GM23248 (cell line): Measurements from ENCODE around the gene SUSD2.

ENCODE experiments used
- EZH2 ChIP-seq: fragments of 200-600 bp; sonication (generic); IDR thresholded peaks from 2 replicates; pipeline ENCODE4 v1.6.1; 2018; ENCODE audit warnings: antibody characterized with exemption, mild to moderate bottlenecking; ENCODE audit not compliant: insufficient read depth, poor library complexity, severe bottlenecking
- EZH2phosphoT487 ChIP-seq: fragments of 200-600 bp; sonication (generic); IDR thresholded peaks from 2 replicates; pipeline ENCODE4 v1.6.1; 2018; ENCODE audit warnings: antibody characterized with exemption, moderate library complexity, mild to moderate bottlenecking, low read depth; ENCODE audit not compliant: insufficient read depth

DNA sequence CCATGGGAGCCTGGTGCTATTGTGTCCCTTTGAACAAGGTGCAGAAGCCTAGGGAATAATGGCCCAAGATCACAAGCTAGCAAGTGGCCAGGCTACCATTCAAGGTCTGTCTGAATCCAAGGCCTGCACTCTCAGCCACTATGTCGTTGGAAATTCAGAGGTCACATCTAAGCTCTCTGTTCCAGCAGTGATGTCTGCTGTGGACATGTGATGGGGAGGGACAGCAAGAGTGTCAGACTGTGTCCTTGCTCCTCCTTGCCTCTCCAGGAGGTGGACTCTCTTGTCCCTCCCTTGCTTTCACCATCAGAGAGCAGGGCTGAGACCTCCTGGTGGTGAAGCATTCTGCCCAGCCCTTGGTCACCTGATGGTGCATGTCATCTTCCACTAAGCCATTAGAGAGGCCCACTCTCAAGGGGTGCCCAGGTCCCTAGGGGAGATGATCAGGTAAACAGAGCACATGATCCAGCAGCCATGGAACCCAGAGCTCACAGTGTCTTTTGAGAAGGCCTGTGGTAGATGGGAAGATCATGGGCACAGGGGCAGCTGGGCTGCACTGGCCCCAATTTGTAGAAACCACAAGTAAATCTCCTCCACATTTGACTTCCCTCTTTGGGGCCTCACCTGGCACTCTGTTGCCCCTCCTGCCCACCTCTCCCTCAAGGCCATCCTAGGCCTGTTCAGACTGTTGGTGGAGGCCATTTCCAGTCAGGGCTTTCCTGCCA is 37.1 kb upstream of the SUSD2 start:
- TF ChIP-seq EZH2phosphoT487 (no peak), EZH2 (no peak)
